ENCODE data around the gene SHC3.

Gene SHC3

GRCh38 chr9:89029788-89030187 is 148.8 kb downstream of the SHC3 start:
- in situ Hi-C loops (cut with MboI; ENCODE audit: low sequenced_read_pairs): no loop called here

- in situ Hi-C loops (cut with MboI; ENCODE audit: low sequenced_read_pairs): no loop called here
These were observed 151.7 kb downstream of the SHC3 start for GRCh38 chr9:89026876-89027275.

GRCh38 chr9:89025553-89025952 is 153.1 kb downstream of the SHC3 start:
- in situ Hi-C loops (cut with MboI; ENCODE audit: low sequenced_read_pairs): no loop called here

DNA sequence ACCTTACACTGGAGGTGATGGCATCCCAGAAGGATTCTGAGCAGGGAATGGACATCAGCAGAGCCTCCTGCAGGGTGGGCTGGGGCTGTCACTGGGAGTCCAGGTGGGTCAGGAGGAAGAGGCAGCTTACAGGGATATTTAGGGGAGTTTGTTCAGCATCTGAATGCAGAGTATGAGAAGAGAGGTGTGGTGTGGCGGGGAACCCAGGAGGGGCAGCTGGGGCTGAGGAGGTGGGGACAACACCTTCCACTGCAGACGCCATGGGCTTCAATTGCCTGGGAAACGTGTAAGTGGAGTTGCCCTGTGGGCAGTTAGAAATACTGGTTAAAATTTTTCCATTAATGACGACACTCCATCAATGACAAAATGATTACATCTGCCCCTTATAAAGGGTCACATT is 153.9 kb downstream of the SHC3 start:
- in situ Hi-C loops (cut with MboI; ENCODE audit: low sequenced_read_pairs): no loop called here

GRCh38 chr9:89023740-89024139 is 154.9 kb downstream of the SHC3 start:
- in situ Hi-C loops (cut with MboI; ENCODE audit: low sequenced_read_pairs): no loop called here

- in situ Hi-C loops (cut with MboI; ENCODE audit: low sequenced_read_pairs): no loop called here
These were observed 155.7 kb downstream of the SHC3 start for GRCh38 chr9:89022902-89023301.

DNA sequence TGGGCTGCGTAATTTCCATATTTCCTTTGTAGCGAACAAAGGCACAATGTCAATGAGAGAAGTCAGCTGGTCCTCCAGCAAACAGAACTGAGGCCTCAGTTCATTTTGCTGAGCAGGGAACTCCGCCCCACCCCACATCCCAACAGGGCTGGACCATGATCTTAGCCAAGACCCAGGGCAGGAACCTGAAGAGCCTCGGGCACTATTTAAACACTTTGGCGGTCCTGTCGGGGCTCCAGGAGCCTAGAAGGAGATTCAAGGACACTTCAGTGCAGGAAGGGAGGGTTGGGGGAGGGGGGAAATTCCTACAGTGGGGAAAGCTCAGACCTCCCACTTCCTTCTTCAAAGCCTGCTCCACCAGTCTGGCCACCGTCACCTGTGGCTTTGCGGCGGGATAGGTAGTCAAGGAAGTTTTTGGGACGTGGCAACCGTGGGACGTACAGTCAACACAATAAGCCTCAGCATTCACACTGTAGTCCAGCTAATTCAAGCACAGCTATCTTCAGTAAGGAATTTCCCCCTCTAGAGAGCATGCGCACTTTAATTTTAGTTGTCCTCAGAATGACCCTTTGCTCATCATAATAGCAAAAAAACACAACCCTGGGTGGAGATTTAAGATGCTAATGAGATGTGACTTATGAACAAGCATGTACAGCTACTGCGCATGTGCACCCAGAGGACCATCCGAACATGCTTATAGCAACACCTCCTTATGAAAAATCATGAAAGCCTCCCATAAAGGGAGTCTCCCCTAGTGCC is 156.4 kb downstream of the SHC3 start:
- in situ Hi-C loops (cut with MboI; ENCODE audit: low sequenced_read_pairs): no loop called here

DNA sequence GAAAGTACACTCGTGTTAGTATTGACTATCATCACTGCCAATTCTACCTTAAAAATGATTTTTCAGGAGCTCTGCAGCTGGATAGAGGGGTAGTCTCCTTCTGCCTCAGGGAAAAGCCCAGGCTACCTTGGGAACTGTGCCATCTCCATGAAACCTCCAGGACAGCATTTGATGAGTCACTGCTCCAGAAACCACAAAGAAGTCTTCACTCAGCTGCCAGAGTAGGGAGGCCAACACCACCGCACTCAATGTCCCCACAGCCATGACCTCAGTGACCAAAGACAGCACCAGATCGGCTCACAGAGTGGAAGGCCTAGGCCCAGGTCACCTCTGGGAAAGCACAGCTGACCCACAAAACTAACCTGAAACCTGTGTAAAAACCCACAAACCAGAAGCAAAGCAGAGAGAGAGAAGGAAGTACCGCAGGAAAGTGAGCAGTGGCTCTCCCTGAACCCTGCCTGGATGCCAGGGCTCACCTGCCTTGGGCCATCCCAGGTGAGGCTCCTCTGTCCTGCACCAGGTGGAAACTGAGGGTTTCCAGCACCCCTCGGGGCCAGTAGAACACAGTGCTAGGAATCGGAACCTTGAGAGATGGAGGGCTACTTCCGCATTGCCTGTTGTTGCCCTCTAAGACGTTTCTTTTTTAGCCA is 157.3 kb downstream of the SHC3 start:
- in situ Hi-C loops (cut with MboI; ENCODE audit: low sequenced_read_pairs): no loop called here

DNA sequence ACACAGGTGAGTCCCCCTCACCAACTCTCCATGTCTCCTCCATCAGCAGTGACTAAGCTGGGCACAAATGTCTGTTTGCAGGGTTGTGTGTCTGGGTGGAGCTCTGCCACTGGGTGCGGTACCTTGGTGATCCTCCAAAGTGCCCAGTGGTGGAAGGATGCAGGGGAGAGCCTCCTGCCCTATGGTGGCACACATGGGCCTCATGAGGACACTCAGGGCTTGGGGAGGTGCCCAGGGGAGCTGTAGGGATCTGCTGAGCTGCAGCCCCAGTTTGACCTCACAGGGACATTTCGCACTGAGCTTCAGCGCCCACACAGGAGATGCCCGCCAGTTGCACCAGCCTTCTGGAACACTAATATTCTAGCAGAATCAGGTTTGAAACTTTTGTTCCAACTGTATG is 157.9 kb downstream of the SHC3 start:
- in situ Hi-C loops (cut with MboI; ENCODE audit: low sequenced_read_pairs): no loop called here

GRCh38 chr9:89015336-89015735 is 163.3 kb downstream of the SHC3 start:
- in situ Hi-C loops (cut with MboI; ENCODE audit: low sequenced_read_pairs): no loop called here

DNA sequence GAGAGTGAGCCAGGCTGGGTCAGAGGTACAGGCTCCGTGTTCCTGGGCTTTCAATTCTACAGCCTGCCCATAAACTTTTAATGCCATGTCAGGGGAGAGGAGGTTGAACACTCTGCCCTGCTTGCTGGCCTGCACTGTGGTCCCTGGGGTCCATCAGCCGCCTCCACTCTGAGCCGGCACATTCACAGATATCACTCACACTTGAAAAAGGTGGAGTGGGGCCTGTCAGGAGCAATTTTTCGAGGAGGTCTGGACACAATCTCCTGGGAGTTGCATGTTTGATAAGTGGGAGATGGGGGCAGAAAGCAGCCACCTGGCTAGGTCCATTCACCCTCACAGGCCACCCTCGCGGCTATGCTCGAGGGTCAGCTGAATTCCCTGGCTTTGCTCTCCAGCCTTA is 164.5 kb downstream of the SHC3 start:
- in situ Hi-C loops (cut with MboI; ENCODE audit: low sequenced_read_pairs): no loop called here

- in situ Hi-C loops (cut with MboI; ENCODE audit: low sequenced_read_pairs): no loop called here
These were observed 165.0 kb downstream of the SHC3 start for GRCh38 chr9:89013660-89014059.

- in situ Hi-C loops (cut with MboI; ENCODE audit: low sequenced_read_pairs): no loop called here
These were observed 166.2 kb downstream of the SHC3 start for GRCh38 chr9:89012294-89013042.

- in situ Hi-C loops (cut with MboI; ENCODE audit: low sequenced_read_pairs): no loop called here
These were observed 166.9 kb downstream of the SHC3 start for GRCh38 chr9:89011683-89012082.

GRCh38 chr9:89010526-89011111 is 168.0 kb downstream of the SHC3 start:
- in situ Hi-C loops (cut with MboI; ENCODE audit: low sequenced_read_pairs): no loop called here

- in situ Hi-C loops (cut with MboI; ENCODE audit: low sequenced_read_pairs): no loop called here
These were observed 168.6 kb downstream of the SHC3 start for GRCh38 chr9:89010056-89010455.

GRCh38 chr9:89009546-89009840 is 169.1 kb downstream of the SHC3 start:
- in situ Hi-C loops (cut with MboI; ENCODE audit: low sequenced_read_pairs): no loop called here

DNA sequence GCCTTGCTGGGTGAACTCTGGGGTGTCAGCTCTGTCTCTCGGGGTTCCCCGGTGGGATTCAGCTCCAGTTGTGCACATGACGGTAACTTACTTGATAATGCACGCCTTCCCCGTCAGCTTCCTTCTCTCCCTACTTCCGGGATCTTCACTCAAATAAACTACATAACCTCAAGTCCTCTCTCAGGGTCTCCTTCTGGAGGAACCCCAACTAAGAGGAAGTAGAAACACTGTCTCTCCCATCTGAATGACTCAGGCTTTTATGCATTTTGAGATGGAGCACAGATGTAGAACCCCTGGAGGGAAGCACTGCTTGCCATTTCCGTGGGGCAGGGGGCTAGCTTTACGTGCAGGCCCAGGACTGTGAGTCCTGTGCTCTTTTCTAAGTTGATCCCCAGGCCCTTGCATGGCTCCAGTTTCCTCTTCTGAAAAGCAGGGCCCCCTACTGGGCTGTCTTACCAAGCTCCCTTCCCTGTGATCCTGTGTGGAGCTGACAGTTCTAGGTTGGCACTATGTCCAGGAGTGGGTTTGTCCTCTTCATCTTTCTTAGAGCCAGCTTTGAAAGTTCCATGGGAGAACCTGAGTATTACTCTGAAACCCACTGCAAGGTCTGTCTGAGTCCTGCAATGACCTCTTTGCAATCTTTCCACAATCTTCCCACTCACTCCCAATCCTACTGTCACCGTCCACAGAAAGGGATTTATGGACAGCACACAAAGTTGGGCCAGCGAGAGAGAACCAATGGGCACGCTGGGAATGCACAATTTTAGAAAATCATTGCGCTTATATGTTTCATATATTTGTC is 169.7 kb downstream of the SHC3 start:
- in situ Hi-C loops (cut with MboI; ENCODE audit: low sequenced_read_pairs): no loop called here

- in situ Hi-C loops (cut with MboI; ENCODE audit: low sequenced_read_pairs): no loop called here
These were observed 170.4 kb downstream of the SHC3 start for GRCh38 chr9:89008055-89008743.
